ENCODE measurements around the gene GET4. TPM values are rescaled to one million over a fixed set of nuclear protein-coding genes. Genes with fewer than 3 reads are reported as not detected.
"Not testable (repeated sequence)": the region's sequence is repeated elsewhere in the genome, so short reads cannot be mapped to it uniquely, and the experiment has no call there.

Gene GET4
- total RNA-seq, 3 donors from 2014 or later (not counting 1 experiment from before 2014, with no cell fraction given) = 69.3 to 81.6 (median 73.2) TPM

GRCh38 chr7:907158-907980 lies 31.0 kb downstream of the GET4 start:
- no peak for TF ChIP-seq CTCF (IDR thresholded peaks at IDR 0.05)
- intact Hi-C loops (cut with micrococcal nuclease) = loop anchor here (5.0 kb wide), 1 partner anchor 1615 kb away; no protein-coding TSS in a partner anchor
- Mint-ChIP-seq H3K27me3 (ENCODE audit: low read depth in 2 of 2) (no peaks in the 10 kb centered on the region), H3K36me3 (no peaks in the 10 kb centered on the region), H3K9me3 (no peaks in the 10 kb centered on the region), H3K27ac (peak overlapping the region in 1 of 2 donors; percentile 64), H3K4me3 (peak overlapping the region; percentile 42), H3K4me1 (peaks cover 8 to 46% of the 10 kb centered on the region in 2 donors)
- ATAC-seq = peak; percentile 1 to 48 (median 30)
- Histone ChIP-seq H3K4me3 (ENCODE audit: low read length) (no peak overlapping the region), H3K4me1 (ENCODE audit: control insufficient read depth, insufficient read depth, low read length) (peaks cover 37% of the 10 kb centered on the region), H3K27ac (ENCODE audit: low read length) (no peak overlapping the region), H3K9me3 (ENCODE audit: control insufficient read depth, insufficient read depth, low read length) (no peaks in the 10 kb centered on the region), H3K36me3 (ENCODE audit: control insufficient read depth, insufficient read depth, low read length) (no peaks in the 10 kb centered on the region), H3K27me3 (ENCODE audit: control insufficient read depth, insufficient read depth, low read length) (no peaks in the 10 kb centered on the region)
- peak; percentile 40 to 70 for DNase-seq
- WGBS (ENCODE audit: insufficient coverage) = 84% methylated on average over 49 of the region's 49 CpGs

- H3K27me3 Mint-ChIP-seq (ENCODE audit: low read depth in 2 of 2) = no peaks in the 10 kb centered on the region
- no peaks in the 10 kb centered on the region for H3K36me3 Mint-ChIP-seq
- DNase-seq (no peak), ATAC-seq (peak; percentile 10 to 33 (median 17))
- no peak overlapping the region for H3K27ac ChIP-seq (ENCODE audit: low read length)
- WGBS (ENCODE audit: insufficient coverage) = 85% methylated on average over 12 of the region's 12 CpGs
- peak overlapping the region in 1 of 2 donors; percentile 52 for H3K27ac Mint-ChIP-seq
- H3K36me3 ChIP-seq (ENCODE audit: control insufficient read depth, insufficient read depth, low read length) = no peaks in the 10 kb centered on the region
- no peaks in the 10 kb centered on the region for H3K9me3 ChIP-seq (ENCODE audit: control insufficient read depth, insufficient read depth, low read length)
- H3K9me3 Mint-ChIP-seq = no peaks in the 10 kb centered on the region
- no peaks in the 10 kb centered on the region for H3K27me3 ChIP-seq (ENCODE audit: control insufficient read depth, insufficient read depth, low read length)
- TF ChIP-seq CTCF (IDR thresholded peaks at IDR 0.05) = no peak
- no peak overlapping the region for H3K4me3 ChIP-seq (ENCODE audit: low read length)
- peak overlapping the region; percentile 62 for H3K4me3 Mint-ChIP-seq
- peaks cover 38% of the 10 kb centered on the region for H3K4me1 ChIP-seq (ENCODE audit: control insufficient read depth, insufficient read depth, low read length)
- H3K4me1 Mint-ChIP-seq = peaks cover 8 to 40% of the 10 kb centered on the region in 2 donors
- intact Hi-C loops (cut with micrococcal nuclease) = loop anchor here (1.0 to 5.0 kb wide), 2 partner anchors 46 to 1614 kb away; partner anchors contain the start of gene ADAP1
Measured at GRCh38 chr7:908159-908581, 31.8 kb downstream of the GET4 start.

DNA sequence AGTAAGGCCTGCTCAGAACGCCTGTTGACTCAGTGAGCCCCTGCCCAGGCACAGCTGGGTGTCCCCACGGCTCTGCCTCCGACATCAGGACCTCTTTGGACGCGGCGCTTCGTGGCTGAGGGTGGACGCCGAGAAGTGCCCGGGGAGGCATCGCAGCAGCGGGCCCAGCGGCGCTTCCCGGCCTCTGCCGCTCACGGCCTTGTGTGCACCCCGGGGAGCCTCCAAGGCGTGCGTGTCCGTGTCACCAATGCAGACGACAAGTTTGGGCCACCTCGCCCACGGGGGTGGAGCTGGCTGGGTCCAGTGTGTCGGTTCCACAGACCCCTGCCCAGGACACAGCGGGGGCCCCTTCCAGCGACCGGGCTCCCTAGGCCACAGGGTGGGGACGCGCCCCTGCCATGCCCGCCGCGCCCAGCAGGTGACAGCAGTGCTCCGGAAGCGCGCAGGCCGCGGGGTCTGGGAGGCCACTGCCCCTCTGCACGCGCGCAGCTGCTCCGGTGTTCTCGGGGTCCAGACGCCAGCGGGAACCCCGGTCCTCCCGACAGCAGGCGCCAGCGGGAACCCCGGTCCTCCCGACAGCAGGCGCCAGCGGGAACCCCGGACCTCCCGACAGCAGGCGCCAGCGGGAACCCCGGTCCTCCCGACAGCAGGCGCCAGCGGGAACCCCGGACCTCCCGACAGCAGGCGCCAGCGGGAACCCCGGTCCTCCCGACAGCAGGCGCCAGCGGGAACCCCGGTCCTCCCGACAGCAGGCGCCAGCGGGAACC lies 32.4 kb downstream of the GET4 start:
- H3K27me3 ChIP-seq (ENCODE audit: control insufficient read depth, insufficient read depth, low read length); H3K27me3 Mint-ChIP-seq (ENCODE audit: low read depth in 2 of 2); H3K9me3 ChIP-seq (ENCODE audit: control insufficient read depth, insufficient read depth, low read length); H3K27ac ChIP-seq (ENCODE audit: low read length); H3K36me3 ChIP-seq (ENCODE audit: control insufficient read depth, insufficient read depth, low read length); H3K9me3 Mint-ChIP-seq; H3K36me3 Mint-ChIP-seq: not testable (repeated sequence)
- peak; percentile 73 to 79 for DNase-seq
- Mint-ChIP-seq H3K4me3 (peak overlapping the region; percentile 62), H3K4me1 (peaks cover 8 to 46% of the 10 kb centered on the region in 2 donors), H3K27ac (peak overlapping the region in 1 of 2 donors; percentile 52)
- peak; percentile 58 to 85 (median 79) for ATAC-seq
- peak; percentile 89 for TF ChIP-seq CTCF (IDR thresholded peaks at IDR 0.05)
- 26% methylated on average over 65 of the region's 73 CpGs for WGBS (ENCODE audit: insufficient coverage)
- Histone ChIP-seq H3K4me1 (ENCODE audit: control insufficient read depth, insufficient read depth, low read length) (peaks cover 38% of the 10 kb centered on the region), H3K4me3 (ENCODE audit: low read length) (peak overlapping the region; percentile 18)
- intact Hi-C loops (cut with micrococcal nuclease) = loop anchor here (1.0 to 5.0 kb wide), 2 partner anchors 46 to 1614 kb away; partner anchors contain the start of gene ADAP1

Measured in natural killer cell (primary cell).